OCI-M2 (cell line): Measurements from ENCODE around the gene UTP3.
"Not testable (repeated sequence)": the region's sequence is repeated elsewhere in the genome, so short reads cannot be mapped to it uniquely, and the experiment has no call there.

Experiments used
- DNase-seq: peaks from one replicate; lab custom pipeline; 2025; ENCODE audit not compliant: unreplicated experiment; lab: John Stamatoyannopoulos, UW

The UTP3 gene

GRCh38 chr4:70687821-70688794 lies at the start of gene UTP3:
TSS of gene UTP3 (plus strand) at chr4:70688532. CDS start at chr4:70688678, 146 bp downstream.
- peak; percentile 56 for DNase-seq

GRCh38 chr4:70640192-70640591 lies 48.1 kb upstream of the UTP3 start:
- no peak for DNase-seq

- DNase-seq, result not testable (repeated sequence)
Measured at GRCh38 chr4:70650741-70651140, 37.6 kb upstream of the UTP3 start.

- DNase-seq, result no peak
Measured at GRCh38 chr4:70651864-70652506, 36.3 kb upstream of the UTP3 start.

- peak; percentile 24 for DNase-seq
Measured at GRCh38 chr4:70654605-70655011, 33.7 kb upstream of the UTP3 start.

GRCh38 chr4:70657326-70657725 lies 31.0 kb upstream of the UTP3 start:
- no peak for DNase-seq

- no peak for DNase-seq
Measured at GRCh38 chr4:70658418-70658817, 29.9 kb upstream of the UTP3 start.

GRCh38 chr4:70660106-70660505 lies 28.2 kb upstream of the UTP3 start:
- DNase-seq, result no peak

GRCh38 chr4:70661309-70661922 lies 26.9 kb upstream of the UTP3 start:
- DNase-seq, result not testable (repeated sequence)

GRCh38 chr4:70666369-70666768 lies 22.0 kb upstream of the UTP3 start, which contains the start of gene JCHAIN:
TSS of gene JCHAIN (minus strand) at chr4:70666508. CDS start at chr4:70666490, 18 bp downstream.
- no peak for DNase-seq

GRCh38 chr4:70667740-70668535 lies 20.4 kb upstream of the UTP3 start:
- no peak for DNase-seq

GRCh38 chr4:70670332-70671014 lies 17.9 kb upstream of the UTP3 start:
- no peak for DNase-seq

- no peak for DNase-seq
Measured at GRCh38 chr4:70671091-70671490, 17.2 kb upstream of the UTP3 start.

GRCh38 chr4:70674191-70674590 lies 14.1 kb upstream of the UTP3 start:
- DNase-seq, result no peak

- DNase-seq, result no peak
Measured at GRCh38 chr4:70674731-70675130, 13.6 kb upstream of the UTP3 start.

GRCh38 chr4:70676554-70677090 lies 11.7 kb upstream of the UTP3 start:
- DNase-seq, result no peak

GRCh38 chr4:70678383-70678999 lies 9.8 kb upstream of the UTP3 start:
- DNase-seq, result no peak

- no peak for DNase-seq
Measured at GRCh38 chr4:70680934-70681333, 7.4 kb upstream of the UTP3 start.

GRCh38 chr4:70681704-70682103 lies 6.6 kb upstream of the UTP3 start:
- no peak for DNase-seq
